ENCODE results near the gene ENTHD1.

- TF ChIP-seq, protein P1, sequence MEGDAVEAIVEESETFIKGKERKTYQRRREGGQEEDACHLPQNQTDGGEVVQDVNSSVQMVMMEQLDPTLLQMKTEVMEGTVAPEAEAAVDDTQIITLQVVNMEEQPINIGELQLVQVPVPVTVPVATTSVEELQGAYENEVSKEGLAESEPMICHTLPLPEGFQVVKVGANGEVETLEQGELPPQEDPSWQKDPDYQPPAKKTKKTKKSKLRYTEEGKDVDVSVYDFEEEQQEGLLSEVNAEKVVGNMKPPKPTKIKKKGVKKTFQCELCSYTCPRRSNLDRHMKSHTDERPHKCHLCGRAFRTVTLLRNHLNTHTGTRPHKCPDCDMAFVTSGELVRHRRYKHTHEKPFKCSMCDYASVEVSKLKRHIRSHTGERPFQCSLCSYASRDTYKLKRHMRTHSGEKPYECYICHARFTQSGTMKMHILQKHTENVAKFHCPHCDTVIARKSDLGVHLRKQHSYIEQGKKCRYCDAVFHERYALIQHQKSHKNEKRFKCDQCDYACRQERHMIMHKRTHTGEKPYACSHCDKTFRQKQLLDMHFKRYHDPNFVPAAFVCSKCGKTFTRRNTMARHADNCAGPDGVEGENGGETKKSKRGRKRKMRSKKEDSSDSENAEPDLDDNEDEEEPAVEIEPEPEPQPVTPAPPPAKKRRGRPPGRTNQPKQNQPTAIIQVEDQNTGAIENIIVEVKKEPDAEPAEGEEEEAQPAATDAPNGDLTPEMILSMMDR (conservative IDR thresholded peaks at IDR 0.05; ENCODE audit: low read depth, low read length): no peak
- TF ChIP-seq FOS (IDR thresholded peaks at IDR 0.05; ENCODE audit: low read depth, low read length): no peak
- no peak for TF ChIP-seq USF2 (IDR thresholded peaks at IDR 0.05; ENCODE audit: low read depth, low read length)
- TF ChIP-seq POLR2A (IDR thresholded peaks at IDR 0.05; ENCODE audit: low read depth, low read length): no peak
- TF ChIP-seq MXI1 (IDR thresholded peaks at IDR 0.05; ENCODE audit: borderline replicate concordance, low read depth, low read length): no peak
- no peak for TF ChIP-seq RAD21 (IDR thresholded peaks at IDR 0.05; ENCODE audit: low read length)
- TF ChIP-seq CHD1 (IDR thresholded peaks at IDR 0.05; ENCODE audit: low read depth, low read length): no peak
- no peak for TF ChIP-seq MAZ (IDR thresholded peaks at IDR 0.05; ENCODE audit: borderline replicate concordance, low read depth, low read length)
- no peak for TF ChIP-seq BHLHE40 (IDR thresholded peaks at IDR 0.05; ENCODE audit: low read depth, low read length)
Measured at GRCh38 chr22:39745789-39746188, 147.8 kb downstream of the ENTHD1 start.
